KMS-11 (cell line): Measurements from ENCODE around the gene TMPRSS7.

Experiments used
- H2AFZ ChIP-seq: fragments of 200-600 bp; sonication (generic); 2 replicates; pipeline ENCODE4 v1.6.1; 2016; ENCODE audit warnings: antibody characterized with exemption, mixed run types, low read depth
- H3K27ac ChIP-seq: fragments of 200-600 bp; sonication (generic); 2 replicates; pipeline ENCODE4 v1.6.1; 2016; ENCODE audit warnings: mild to moderate bottlenecking, mixed run types
- H3K27me3 ChIP-seq: fragments of 200-600 bp; sonication (generic); 2 replicates; pipeline ENCODE4 v1.6.1; 2017; ENCODE audit warnings: mild to moderate bottlenecking, low read depth, mixed run types, moderate library complexity; ENCODE audit not compliant: insufficient read depth
- H3K36me3 ChIP-seq: fragments of 200-600 bp; sonication (generic); 2 replicates; pipeline ENCODE4 v1.6.1; 2017; ENCODE audit warnings: mild to moderate bottlenecking, mixed run types; ENCODE audit not compliant: insufficient read depth
- H3K4me1 ChIP-seq: fragments of 200-600 bp; sonication (generic); 2 replicates; pipeline ENCODE4 v1.6.1; 2016; ENCODE audit warnings: mild to moderate bottlenecking, low read depth, mixed run types; ENCODE audit not compliant: poor library complexity, severe bottlenecking
- H3K4me2 ChIP-seq: fragments of 200-600 bp; sonication (generic); 2 replicates; pipeline ENCODE4 v1.7.0; 2016; ENCODE audit warnings: mild to moderate bottlenecking, mixed run types
- H3K4me3 ChIP-seq: fragments of 200-600 bp; sonication (generic); IDR thresholded peaks from 2 replicates; pipeline ENCODE4 v1.6.1; 2017; ENCODE audit warnings: low read depth, low read length, mixed read lengths; ENCODE audit not compliant: insufficient read depth
- H3K79me2 ChIP-seq: fragments of 200-600 bp; sonication (generic); 2 replicates; pipeline ENCODE4 v1.6.1; 2016; ENCODE audit warnings: low read depth, mixed run types; ENCODE audit not compliant: insufficient read depth
- H3K9ac ChIP-seq: fragments of 200-600 bp; sonication (generic); 2 replicates; pipeline ENCODE4 v1.6.1; 2016; ENCODE audit warnings: mild to moderate bottlenecking, mixed run types
- H4K20me1 ChIP-seq: fragments of 200-600 bp; sonication (generic); 2 replicates; pipeline ENCODE4 v1.6.1; 2016; ENCODE audit warnings: mild to moderate bottlenecking, mixed run types; ENCODE audit not compliant: insufficient read depth
- TF ChIP-seq, protein P1 (sequence below): fragments of 200-600 bp; sonication (generic); conservative IDR thresholded peaks from 2 replicates; pipeline ENCODE4 v1.6.1; 2017; ENCODE audit warnings: low read depth, mild to moderate bottlenecking, antibody characterized with exemption, low read length, moderate library complexity, mixed read lengths

Gene TMPRSS7

DNA sequence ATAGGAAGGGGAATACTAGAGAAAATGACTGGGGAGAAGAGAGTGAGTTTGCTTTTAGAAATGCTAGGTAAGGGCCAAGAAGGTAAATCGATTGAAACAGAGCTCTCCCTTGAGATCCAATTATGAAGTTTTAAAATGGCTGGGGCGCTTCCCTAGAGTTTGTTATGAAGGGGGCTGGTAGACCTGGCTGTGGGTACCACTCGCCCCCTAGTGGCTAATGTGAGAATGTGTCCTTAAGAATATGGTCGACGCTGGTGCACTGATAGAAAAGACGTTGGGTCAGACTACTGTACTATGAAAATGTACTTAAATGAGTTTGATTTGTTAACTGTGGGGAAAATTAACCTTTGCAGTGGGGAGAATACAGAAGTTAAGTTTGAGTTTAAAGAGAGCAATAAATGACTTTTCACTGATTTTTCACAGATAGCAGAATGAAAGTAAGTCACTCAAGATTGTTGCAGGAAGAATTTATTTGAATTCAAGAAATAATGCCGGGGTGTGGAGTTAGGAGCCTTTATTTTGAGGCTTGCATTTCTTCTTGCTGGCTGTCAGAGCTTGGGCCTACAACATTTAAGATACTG lies 9.2 kb downstream of the TMPRSS7 start:
- H3K4me2 ChIP-seq = peak overlapping the region; percentile 31
- H4K20me1 ChIP-seq = no peaks in the 10 kb centered on the region
- H3K4me1 ChIP-seq = peaks cover 5% of the 10 kb centered on the region
- H3K9ac ChIP-seq = no peak overlapping the region
- no peaks in the 10 kb centered on the region for H3K36me3 ChIP-seq
- TF ChIP-seq, protein P1, sequence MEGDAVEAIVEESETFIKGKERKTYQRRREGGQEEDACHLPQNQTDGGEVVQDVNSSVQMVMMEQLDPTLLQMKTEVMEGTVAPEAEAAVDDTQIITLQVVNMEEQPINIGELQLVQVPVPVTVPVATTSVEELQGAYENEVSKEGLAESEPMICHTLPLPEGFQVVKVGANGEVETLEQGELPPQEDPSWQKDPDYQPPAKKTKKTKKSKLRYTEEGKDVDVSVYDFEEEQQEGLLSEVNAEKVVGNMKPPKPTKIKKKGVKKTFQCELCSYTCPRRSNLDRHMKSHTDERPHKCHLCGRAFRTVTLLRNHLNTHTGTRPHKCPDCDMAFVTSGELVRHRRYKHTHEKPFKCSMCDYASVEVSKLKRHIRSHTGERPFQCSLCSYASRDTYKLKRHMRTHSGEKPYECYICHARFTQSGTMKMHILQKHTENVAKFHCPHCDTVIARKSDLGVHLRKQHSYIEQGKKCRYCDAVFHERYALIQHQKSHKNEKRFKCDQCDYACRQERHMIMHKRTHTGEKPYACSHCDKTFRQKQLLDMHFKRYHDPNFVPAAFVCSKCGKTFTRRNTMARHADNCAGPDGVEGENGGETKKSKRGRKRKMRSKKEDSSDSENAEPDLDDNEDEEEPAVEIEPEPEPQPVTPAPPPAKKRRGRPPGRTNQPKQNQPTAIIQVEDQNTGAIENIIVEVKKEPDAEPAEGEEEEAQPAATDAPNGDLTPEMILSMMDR = peak; percentile 98
- H3K79me2 ChIP-seq = no peaks in the 10 kb centered on the region
- no peaks in the 10 kb centered on the region for H3K27me3 ChIP-seq
- peak overlapping the region; percentile 58 for H2AFZ ChIP-seq
- H3K27ac ChIP-seq = no peak overlapping the region
- no peak overlapping the region for H3K4me3 ChIP-seq

DNA sequence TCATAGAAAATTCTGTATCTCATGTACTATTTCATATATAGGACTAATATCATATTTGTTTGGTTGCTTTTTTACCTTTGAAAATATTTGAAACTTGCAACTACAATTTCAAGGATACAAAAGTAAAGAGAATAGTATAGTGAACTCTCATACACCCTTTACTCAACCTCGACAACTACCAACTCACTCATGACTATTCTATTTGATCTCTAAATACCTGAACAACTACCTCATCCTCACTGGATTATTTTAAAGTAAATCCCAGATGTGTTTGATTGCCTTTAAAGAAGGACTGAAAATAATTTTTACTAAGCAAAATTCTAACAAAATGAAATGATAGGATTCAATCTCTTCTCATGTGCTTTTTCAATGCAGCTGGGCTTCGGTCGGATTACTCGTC lies 12.1 kb downstream of the TMPRSS7 start:
- no peak overlapping the region for H2AFZ ChIP-seq
- H3K4me3 ChIP-seq = no peak overlapping the region
- H4K20me1 ChIP-seq = no peaks in the 10 kb centered on the region
- H3K79me2 ChIP-seq = no peaks in the 10 kb centered on the region
- H3K36me3 ChIP-seq = no peaks in the 10 kb centered on the region
- H3K4me1 ChIP-seq = peaks cover 5% of the 10 kb centered on the region
- H3K4me2 ChIP-seq = no peak overlapping the region
- no peak overlapping the region for H3K27ac ChIP-seq
- TF ChIP-seq, protein P1 = no peak
- no peak overlapping the region for H3K9ac ChIP-seq
- H3K27me3 ChIP-seq = no peaks in the 10 kb centered on the region

GRCh38 chr3:112047264-112047663 lies 12.7 kb downstream of the TMPRSS7 start:
- Histone ChIP-seq H3K27ac (no peak overlapping the region), H2AFZ (no peak overlapping the region), H4K20me1 (no peaks in the 10 kb centered on the region), H3K4me3 (no peak overlapping the region), H3K27me3 (no peaks in the 10 kb centered on the region), H3K79me2 (no peaks in the 10 kb centered on the region), H3K4me2 (no peak overlapping the region), H3K36me3 (no peaks in the 10 kb centered on the region), H3K4me1 (peaks cover 5% of the 10 kb centered on the region), H3K9ac (no peak overlapping the region)
- TF ChIP-seq, protein P1 = no peak

GRCh38 chr3:112048911-112049310 lies 14.4 kb downstream of the TMPRSS7 start:
- no peak overlapping the region for H2AFZ ChIP-seq
- H3K27ac ChIP-seq = no peak overlapping the region
- no peak overlapping the region for H3K4me2 ChIP-seq
- no peaks in the 10 kb centered on the region for H3K79me2 ChIP-seq
- no peak overlapping the region for H3K4me3 ChIP-seq
- TF ChIP-seq, protein P1 = no peak
- H3K36me3 ChIP-seq = no peaks in the 10 kb centered on the region
- no peaks in the 10 kb centered on the region for H3K27me3 ChIP-seq
- no peak overlapping the region for H3K9ac ChIP-seq
- peaks cover 1% of the 10 kb centered on the region for H3K4me1 ChIP-seq
- no peaks in the 10 kb centered on the region for H4K20me1 ChIP-seq
